HEK293T (cell line): ENCODE results near the gene FRMD4B.
A peak's percentile ranks its signal among the peaks of the same experiment; 100 is the strongest.

Experiments
- CTCF ChIA-PET: fragments of 350-600 bp; formaldehyde crosslinking; extraction: SDS; loops from one replicate; lab custom pipeline; 2021; ENCODE audit warnings: antibody characterized with exemption, inconsistent platforms; lab: Yijun Ruan, JAX
- POLR2A ChIA-PET: fragments of 350-600 bp; formaldehyde crosslinking; extraction: SDS; loops from one replicate; lab custom pipeline; 2020; ENCODE audit warnings: antibody characterized with exemption, inconsistent platforms; lab: Yijun Ruan, JAX
- DNase-seq: peaks from one replicate; pipeline ENCODE4 v3.0.0; 2012; ENCODE audit warnings: mixed read lengths; ENCODE audit errors: extremely low spot score
- ARNT ChIP-seq: fragments of 450-650 bp; IDR thresholded peaks from 2 replicates; pipeline ENCODE4 v1.6.1; 2017; ENCODE audit warnings: mild to moderate bottlenecking
- BHLHE40 ChIP-seq: fragments of 450-650 bp; IDR thresholded peaks from 2 replicates; pipeline ENCODE4 v1.6.1; 2016; ENCODE audit warnings: mild to moderate bottlenecking, moderate library complexity, borderline replicate concordance
- CTBP1 ChIP-seq: fragments of 450-650 bp; IDR thresholded peaks from 2 replicates; pipeline ENCODE4 v1.6.1; 2016; ENCODE audit warnings: borderline replicate concordance
- ELF4 ChIP-seq: fragments of 450-650 bp; IDR thresholded peaks from 2 replicates; pipeline ENCODE4 v1.6.1; 2017; ENCODE audit warnings: antibody characterized with exemption
- FOXA1 ChIP-seq: fragments of 450-650 bp; IDR thresholded peaks from 2 replicates; pipeline ENCODE4 v1.6.1; 2016; ENCODE audit warnings: mild to moderate bottlenecking
- FOXK2 ChIP-seq: fragments of 450-650 bp; IDR thresholded peaks from 2 replicates; pipeline ENCODE4 v1.6.1; 2016; ENCODE audit warnings: mild to moderate bottlenecking
- FOXM1 ChIP-seq: fragments of 450-650 bp; IDR thresholded peaks from 2 replicates; pipeline ENCODE4 v1.6.1; 2017; ENCODE audit warnings: mild to moderate bottlenecking, borderline replicate concordance
- HDGF ChIP-seq: fragments of 450-650 bp; IDR thresholded peaks from 2 replicates; pipeline ENCODE4 v1.6.1; 2017; ENCODE audit warnings: antibody characterized with exemption, borderline replicate concordance
- L3MBTL2 ChIP-seq: fragments of 450-650 bp; conservative IDR thresholded peaks from 2 replicates; pipeline ENCODE4 v1.6.1; 2016; ENCODE audit warnings: mild to moderate bottlenecking
- LEF1 ChIP-seq: fragments of 450-650 bp; IDR thresholded peaks from 2 replicates; pipeline ENCODE4 v1.6.1; 2017; ENCODE audit warnings: mild to moderate bottlenecking, borderline replicate concordance
- NFRKB ChIP-seq: fragments of 450-650 bp; IDR thresholded peaks from 2 replicates; pipeline ENCODE4 v1.6.1; 2016; ENCODE audit warnings: mild to moderate bottlenecking, moderate library complexity
- SP1 ChIP-seq: fragments of 450-650 bp; IDR thresholded peaks from 2 replicates; pipeline ENCODE4 v1.6.1; 2017
- SUZ12 ChIP-seq: fragments of 450-650 bp; IDR thresholded peaks from 2 replicates; pipeline ENCODE4 v1.6.1; 2016; ENCODE audit warnings: mild to moderate bottlenecking
- TARDBP ChIP-seq: fragments of 450-650 bp; IDR thresholded peaks from 2 replicates; pipeline ENCODE4 v1.6.1; 2016
- ZNF384 ChIP-seq: fragments of 450-650 bp; IDR thresholded peaks from 2 replicates; pipeline ENCODE4 v1.6.1; 2016
- TF ChIP-seq, protein P1 (sequence below): fragments of 450-650 bp; IDR thresholded peaks from 2 replicates; pipeline ENCODE4 v1.6.1; 2016

The FRMD4B gene

DNA sequence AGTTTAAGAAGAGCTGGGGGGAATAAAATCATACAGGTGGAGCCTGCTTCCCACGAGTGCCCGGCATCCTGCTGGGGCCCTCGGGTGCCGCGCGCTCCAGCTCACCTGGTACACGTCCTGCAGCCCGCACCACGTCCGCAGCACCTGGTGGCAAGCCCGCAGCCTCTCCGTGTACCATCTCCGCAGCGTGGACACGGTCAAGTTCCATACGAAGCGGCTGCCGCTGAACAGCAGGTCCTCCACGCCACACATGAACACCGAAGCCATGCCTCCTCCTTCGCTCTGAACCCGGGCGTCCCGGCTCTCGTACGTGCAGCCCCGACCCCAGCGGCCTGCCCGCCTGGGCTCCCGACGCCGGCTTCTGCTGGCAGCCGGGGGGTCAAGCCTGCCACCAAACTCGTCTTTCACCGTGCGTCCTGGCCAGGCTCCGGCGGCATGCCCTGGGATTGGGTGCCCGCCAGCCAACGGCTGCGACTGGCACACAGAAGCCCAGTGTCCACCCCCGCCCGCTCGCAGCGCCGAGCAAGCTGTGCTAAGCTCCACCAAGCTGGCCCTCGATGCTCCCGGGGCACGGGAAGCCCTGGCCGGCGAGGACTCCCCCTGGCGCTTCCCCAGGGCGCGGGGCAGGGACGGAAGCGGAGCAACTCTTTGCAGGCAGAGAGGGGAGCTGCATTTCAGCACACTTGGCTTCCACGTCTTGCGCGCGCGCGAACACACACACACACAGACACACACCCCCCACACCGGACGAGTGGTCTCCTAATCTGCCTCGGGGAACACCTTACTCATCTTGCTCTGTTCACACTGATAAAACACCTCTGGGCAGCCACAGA, at the start of gene FRMD4B:
Gene FRMD4B (minus strand): TSS at position 366 of the 833 bp plus-strand sequence. CDS start 99 bp downstream, at position 267.
- ChIA-PET CTCF (interaction anchor here (1.3 kb wide), 1 partner anchor 10 kb away, joined by 3 read pairs; no protein-coding TSS in a partner anchor), POLR2A (no interaction called here)
- TF ChIP-seq TARDBP (no peak), LEF1 (no peak), L3MBTL2 (0 out of 2 replicates have a peak, but pooled peaks have one; percentile 44)
- DNase-seq: peak; percentile 55

DNA sequence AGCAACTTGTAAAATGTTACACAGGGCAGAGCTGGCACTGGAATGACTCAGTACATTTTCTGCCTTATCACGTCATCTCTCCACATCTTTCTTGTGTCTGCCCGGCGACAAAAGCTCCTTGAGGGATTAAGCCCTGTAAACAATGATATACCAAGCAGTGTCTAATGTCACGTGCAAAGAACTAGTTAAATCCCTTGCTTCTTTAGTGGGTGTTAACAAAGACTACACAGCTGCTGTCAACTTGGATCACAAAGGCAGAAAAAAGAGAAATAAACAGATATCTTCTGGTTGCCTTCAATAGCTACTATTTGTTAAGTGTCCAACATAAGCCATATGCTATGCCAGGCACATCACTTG, 48.1 kb upstream of the FRMD4B start:
- TF ChIP-seq HDGF (no peak), ARNT (no peak), L3MBTL2 (0 out of 2 replicates have a peak, but pooled peaks have one; percentile 19), CTBP1 (no peak), FOXA1 (no peak), SUZ12 (no peak), FOXM1 (no peak), NFRKB (no peak), BHLHE40 (no peak)
- ChIA-PET POLR2A (no interaction called here), CTCF (interaction anchor here (0.5 to 0.8 kb wide), 2 partner anchors 24 to 313 kb away, joined by 3 to 4 read pairs; no protein-coding TSS in a partner anchor)
- no peak for DNase-seq

DNA sequence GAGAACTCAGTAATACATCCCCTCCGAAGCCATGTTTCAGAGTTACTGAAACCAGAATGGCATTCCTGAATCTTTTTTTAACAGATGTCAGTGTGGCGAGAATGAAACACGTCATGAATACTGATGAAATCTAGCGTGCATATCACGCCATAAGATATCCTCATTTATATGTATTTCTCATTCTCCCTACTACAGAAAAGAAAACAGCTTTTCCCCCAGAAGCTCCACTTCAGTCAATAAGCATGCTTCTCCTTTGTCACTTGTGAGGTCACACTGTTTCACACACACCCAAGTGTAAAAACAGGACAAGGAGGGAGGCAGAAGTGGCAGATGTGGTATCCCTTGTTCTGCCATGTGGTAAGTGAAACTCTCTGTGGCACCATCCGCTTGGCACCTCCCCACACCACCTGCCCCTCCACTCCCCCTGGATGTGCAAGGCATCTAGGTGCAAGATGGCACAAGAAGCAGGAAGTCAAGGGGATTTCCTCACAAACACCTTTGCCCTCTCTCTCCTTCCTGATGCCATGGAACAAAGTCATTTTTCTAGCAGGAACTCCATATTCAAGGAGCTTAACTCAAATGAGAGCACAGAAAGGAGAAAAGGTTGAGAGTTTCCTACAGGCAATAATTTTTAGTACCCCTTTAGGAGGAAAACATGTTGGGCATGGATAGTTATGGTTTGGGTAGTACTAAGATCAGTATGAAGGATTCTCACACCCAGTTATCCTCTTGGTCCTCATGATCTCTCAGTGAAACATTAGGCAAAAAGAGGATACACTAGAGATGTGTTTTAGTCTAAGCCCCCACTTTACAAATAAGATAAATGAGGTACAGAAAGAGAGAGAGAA, 47.5 kb upstream of the FRMD4B start:
- ChIA-PET POLR2A (no interaction called here), CTCF (interaction anchor here (0.5 to 0.8 kb wide), 2 partner anchors 24 to 312 kb away, joined by 3 to 4 read pairs; no protein-coding TSS in a partner anchor)
- no peak for DNase-seq
- TF ChIP-seq, protein P1, sequence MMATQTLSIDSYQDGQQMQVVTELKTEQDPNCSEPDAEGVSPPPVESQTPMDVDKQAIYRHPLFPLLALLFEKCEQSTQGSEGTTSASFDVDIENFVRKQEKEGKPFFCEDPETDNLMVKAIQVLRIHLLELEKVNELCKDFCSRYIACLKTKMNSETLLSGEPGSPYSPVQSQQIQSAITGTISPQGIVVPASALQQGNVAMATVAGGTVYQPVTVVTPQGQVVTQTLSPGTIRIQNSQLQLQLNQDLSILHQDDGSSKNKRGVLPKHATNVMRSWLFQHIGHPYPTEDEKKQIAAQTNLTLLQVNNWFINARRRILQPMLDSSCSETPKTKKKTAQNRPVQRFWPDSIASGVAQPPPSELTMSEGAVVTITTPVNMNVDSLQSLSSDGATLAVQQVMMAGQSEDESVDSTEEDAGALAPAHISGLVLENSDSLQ: no peak
- TF ChIP-seq NFRKB: no peak
- TF ChIP-seq FOXA1: no peak
- TF ChIP-seq ARNT: no peak
- TF ChIP-seq BHLHE40: no peak
- TF ChIP-seq FOXM1: no peak
- no peak for TF ChIP-seq HDGF
- no peak for TF ChIP-seq SUZ12
- TF ChIP-seq TARDBP: no peak
- no peak for TF ChIP-seq ELF4
- no peak for TF ChIP-seq CTBP1
- no peak for TF ChIP-seq ZNF384
- no peak for TF ChIP-seq FOXK2
- TF ChIP-seq SP1: no peak
- TF ChIP-seq L3MBTL2: no peak

DNA sequence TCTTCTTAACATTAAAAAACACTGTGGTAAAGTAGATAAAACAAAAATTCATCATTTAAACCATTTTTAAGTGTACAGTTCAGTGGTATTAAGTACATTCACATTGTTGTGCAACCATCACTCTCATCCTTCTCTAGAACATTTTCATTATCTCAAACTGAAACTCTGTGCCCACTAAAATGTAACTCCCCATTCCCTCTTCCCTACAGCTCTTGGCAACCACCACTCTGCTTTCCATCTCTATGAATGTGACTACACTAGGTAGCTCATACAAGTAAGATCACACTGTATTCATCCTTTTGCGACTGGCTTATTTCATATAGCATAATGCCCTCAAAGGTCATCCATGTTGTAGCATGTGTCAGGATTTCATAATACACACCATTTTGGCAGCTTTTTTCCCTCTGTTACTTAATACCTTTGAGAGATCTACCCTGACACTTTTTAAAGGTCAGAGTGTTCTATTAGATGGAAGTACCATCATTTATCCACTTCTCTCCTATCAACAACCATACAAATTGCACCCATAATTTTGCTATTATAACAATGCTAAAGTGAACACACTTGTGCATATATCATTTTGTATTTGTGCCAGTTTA, 42.9 kb upstream of the FRMD4B start:
- no peak for DNase-seq
- POLR2A ChIA-PET: no interaction called here
- TF ChIP-seq NFRKB: no peak
- TF ChIP-seq SP1: no peak
- TF ChIP-seq HDGF: no peak
- no peak for TF ChIP-seq FOXK2
- no peak for TF ChIP-seq ELF4
- no peak for TF ChIP-seq TARDBP
- no peak for TF ChIP-seq L3MBTL2
- no peak for TF ChIP-seq FOXM1
- TF ChIP-seq, protein P1: no peak
- TF ChIP-seq CTBP1: no peak
- TF ChIP-seq ARNT: no peak
- TF ChIP-seq FOXA1: no peak
- CTCF ChIA-PET: no interaction called here

DNA sequence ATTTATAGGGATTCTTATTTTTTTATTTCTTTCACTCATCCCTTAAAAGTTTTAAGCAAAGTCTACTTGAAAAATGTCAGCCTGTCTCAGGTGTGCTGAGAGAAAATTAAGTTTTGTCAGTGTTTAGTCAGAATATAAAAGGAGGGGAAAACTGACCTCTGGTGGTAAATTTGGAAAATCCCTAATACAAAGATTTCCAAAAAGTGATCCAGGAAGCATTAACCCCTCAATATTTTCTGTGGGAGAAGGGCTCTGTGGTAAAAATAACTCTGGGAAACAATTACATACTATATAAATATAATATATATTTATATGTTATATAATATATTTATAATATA, 41.0 kb upstream of the FRMD4B start:
- ChIA-PET CTCF (interaction anchor here (1.1 kb wide), 1 partner anchor 118 kb away, joined by 4 read pairs; no protein-coding TSS in a partner anchor), POLR2A (no interaction called here)
- DNase-seq: no peak
- no peak for TF ChIP-seq SP1
- TF ChIP-seq BHLHE40: no peak

DNA sequence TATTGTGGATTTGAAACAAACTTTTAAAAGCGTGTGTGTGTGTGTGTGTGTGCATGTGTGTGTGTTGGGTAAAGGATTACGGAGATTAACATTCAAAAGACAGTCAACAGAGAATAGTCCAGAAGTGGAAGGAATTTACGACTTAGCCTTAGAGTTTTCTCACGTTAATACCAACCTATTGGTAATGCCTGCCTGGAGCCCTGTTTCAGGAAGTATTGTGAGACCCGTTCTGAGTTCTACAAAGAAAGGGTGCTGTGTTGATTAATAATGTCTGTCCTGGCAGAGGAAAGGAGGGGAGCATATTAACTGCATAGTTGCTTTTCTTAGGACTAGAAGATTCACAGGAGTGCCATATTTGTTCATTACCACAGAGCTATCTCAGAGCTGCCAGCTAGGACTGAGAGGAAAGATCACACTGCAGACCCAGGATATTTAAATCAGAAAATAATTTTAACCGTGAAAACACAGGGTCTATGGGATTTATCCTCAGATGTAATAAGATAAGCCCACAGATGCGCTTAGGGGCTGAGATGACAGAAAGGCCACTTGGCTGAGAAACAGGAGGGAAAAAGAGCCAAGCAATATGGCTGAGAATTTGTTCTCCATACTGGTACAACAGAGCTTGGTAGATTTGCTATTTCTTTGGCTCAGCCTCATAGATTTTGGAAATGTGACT, 40.5 kb upstream of the FRMD4B start:
- TF ChIP-seq FOXK2: no peak
- no peak for TF ChIP-seq ELF4
- no peak for TF ChIP-seq ZNF384
- no peak for TF ChIP-seq FOXM1
- TF ChIP-seq ARNT: no peak
- ChIA-PET POLR2A (no interaction called here), CTCF (interaction anchor here (0.5 to 1.1 kb wide), 3 partner anchors 117 to 305 kb away, joined by 3 to 4 read pairs (median 4); no protein-coding TSS in a partner anchor)
- DNase-seq: no peak
